Fibroblast of lung (primary cell): ENCODE measurements around the gene ELMO2.

Source experiments
- CTCF ChIP-seq, 2 donors: IDR thresholded peaks in 1 of 2; conservative IDR thresholded peaks in 1 of 2; 1 replicate in 1 of 2; 2 replicates in 1 of 2; pipeline ENCODE4 v1.5.1; 2011 to 2012; ENCODE audit warnings: low read length in 2 of 2, control low read depth in 1 of 2, inconsistent platforms in 1 of 2, low read depth in 1 of 2, mild to moderate bottlenecking in 1 of 2
- EZH2 ChIP-seq: IDR thresholded peaks from 2 replicates; pipeline ENCODE4 v1.5.1; 2012; ENCODE audit warnings: low read length, control low read depth, mild to moderate bottlenecking; ENCODE audit errors: missing control alignments

- TF ChIP-seq CTCF (conservative IDR thresholded peaks at IDR 0.05 in 1 of 2, IDR thresholded peaks at IDR 0.05 in 1 of 2; ENCODE audit: low read depth in 1 of 2, low read length in 2 of 2) (no peak), EZH2 (no peak)
These were observed 78.9 kb downstream of the ELMO2 start for GRCh38 chr20:46327557-46327956.
